Thoracic aorta (tissue), 2 donors: ENCODE data around the gene KAT2B. TPM values are rescaled to one million over a fixed set of nuclear protein-coding genes. Genes with fewer than 3 reads are reported as not detected.

Experiments used
- ATAC-seq: fragments of 150-250 bp; one replicate; pipeline ENCODE4 v1.8.0; 2017; ENCODE audit warnings: low read depth; ENCODE audit not compliant: insufficient number of reproducible peaks, low FRiP score
- DNase-seq: peaks from one replicate; pipeline ENCODE4 v3.0.0-alpha.2; 2020; ENCODE audit warnings: low spot score
- H3K27ac ChIP-seq, 2 donors: fragments of 200-600 bp; sonication (generic); 1 replicate in 1 of 2; 2 replicates in 1 of 2; pipeline ENCODE4 v1.5.1; 2016; ENCODE audit warnings: mild to moderate bottlenecking in 2 of 2, moderate library complexity in 2 of 2
- H3K27me3 ChIP-seq: fragments of 200-600 bp; sonication (generic); replicated peaks from 2 replicates; pipeline ENCODE4 v1.6.0; 2016; ENCODE audit warnings: mild to moderate bottlenecking; ENCODE audit not compliant: insufficient read depth
- H3K36me3 ChIP-seq: fragments of 200-600 bp; sonication (generic); one replicate; pipeline ENCODE4 v1.5.1; 2016
- H3K4me1 ChIP-seq, 2 donors: fragments of 200-600 bp; sonication (generic); 1 replicate in 1 of 2; 2 replicates in 1 of 2; pipeline versions ENCODE4 v1.5.1 to v1.6.0; 2016; ENCODE audit warnings: low read depth in 2 of 2, mild to moderate bottlenecking in 1 of 2; ENCODE audit not compliant: control insufficient read depth in 1 of 2
- H3K4me3 ChIP-seq: fragments of 200-600 bp; sonication (generic); 2 replicates; pipeline ENCODE4 v1.5.1; 2016; ENCODE audit warnings: mild to moderate bottlenecking
- H3K9me3 ChIP-seq: fragments of 200-600 bp; sonication (generic); 2 replicates; pipeline ENCODE4 v1.5.1; 2016
- total RNA-seq, 2 donors: library from RNA; depleted of rRNA; stranded (reverse); fragments of >200 nt; gene quantifications; one replicate each; pipeline versions ENCODE4 v1.1.0 to v1.2.3, GENCODE V29; 2016
- TF ChIP-seq, protein P1 (sequence below): fragments of 200-600 bp; sonication (generic); IDR thresholded peaks from one replicate; pipeline ENCODE4 v1.5.1; 2019; ENCODE audit warnings: antibody characterized with exemption

The KAT2B gene
- total RNA-seq, 2 donors from 2014 or later, result 48.0 to 72.8 TPM

DNA sequence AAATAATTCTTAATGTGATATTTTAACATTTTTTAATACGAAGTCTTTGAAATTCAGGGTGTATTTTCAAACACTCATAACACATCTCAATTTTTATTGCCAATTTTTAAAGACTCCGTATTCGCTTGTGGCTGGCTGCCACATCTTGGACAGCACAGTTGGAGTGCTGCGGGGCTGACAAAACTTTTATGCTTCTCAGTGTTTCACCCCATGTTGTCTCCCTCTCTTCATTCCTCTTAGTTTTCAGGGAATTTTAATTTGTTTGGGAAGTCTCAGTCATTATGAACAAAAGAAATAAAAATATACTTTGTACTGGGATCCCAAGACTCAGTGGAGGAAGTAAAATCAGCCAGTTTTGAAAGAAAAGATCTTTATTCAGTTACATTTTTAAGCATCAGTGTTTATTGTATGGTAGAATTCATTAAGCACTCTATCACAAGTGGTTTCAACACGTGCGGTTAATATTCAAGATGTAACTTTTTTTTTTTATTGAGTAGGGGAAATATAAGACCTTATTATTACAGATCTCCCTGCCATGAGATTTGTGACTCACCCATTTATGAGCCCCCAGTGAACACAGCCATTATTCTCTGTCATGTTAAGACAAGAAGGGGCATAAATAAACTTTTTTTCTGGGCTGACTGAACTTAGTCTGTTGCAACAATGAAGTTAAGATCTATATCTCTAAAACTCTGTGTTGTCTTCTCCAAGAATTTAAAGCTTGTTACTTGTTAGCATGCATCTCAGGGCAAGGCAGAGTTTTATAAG, 26.8 kb downstream of the KAT2B start:
- H3K4me1 ChIP-seq, result peaks cover 6 to 43% of the 10 kb centered on the region in 2 donors
- no peaks in the 10 kb centered on the region for H3K9me3 ChIP-seq
- no peak overlapping the region for H3K27ac ChIP-seq
- DNase-seq (no peak), ATAC-seq (no peak)
- no peaks in the 10 kb centered on the region for H3K27me3 ChIP-seq
- H3K36me3 ChIP-seq, result no peaks in the 10 kb centered on the region
- TF ChIP-seq, protein P1, sequence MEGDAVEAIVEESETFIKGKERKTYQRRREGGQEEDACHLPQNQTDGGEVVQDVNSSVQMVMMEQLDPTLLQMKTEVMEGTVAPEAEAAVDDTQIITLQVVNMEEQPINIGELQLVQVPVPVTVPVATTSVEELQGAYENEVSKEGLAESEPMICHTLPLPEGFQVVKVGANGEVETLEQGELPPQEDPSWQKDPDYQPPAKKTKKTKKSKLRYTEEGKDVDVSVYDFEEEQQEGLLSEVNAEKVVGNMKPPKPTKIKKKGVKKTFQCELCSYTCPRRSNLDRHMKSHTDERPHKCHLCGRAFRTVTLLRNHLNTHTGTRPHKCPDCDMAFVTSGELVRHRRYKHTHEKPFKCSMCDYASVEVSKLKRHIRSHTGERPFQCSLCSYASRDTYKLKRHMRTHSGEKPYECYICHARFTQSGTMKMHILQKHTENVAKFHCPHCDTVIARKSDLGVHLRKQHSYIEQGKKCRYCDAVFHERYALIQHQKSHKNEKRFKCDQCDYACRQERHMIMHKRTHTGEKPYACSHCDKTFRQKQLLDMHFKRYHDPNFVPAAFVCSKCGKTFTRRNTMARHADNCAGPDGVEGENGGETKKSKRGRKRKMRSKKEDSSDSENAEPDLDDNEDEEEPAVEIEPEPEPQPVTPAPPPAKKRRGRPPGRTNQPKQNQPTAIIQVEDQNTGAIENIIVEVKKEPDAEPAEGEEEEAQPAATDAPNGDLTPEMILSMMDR, result no peak
- H3K4me3 ChIP-seq, result no peak overlapping the region

- DNase-seq (no peak), ATAC-seq (no peak)
- H3K4me3 ChIP-seq, result no peak overlapping the region
- H3K4me1 ChIP-seq, result peaks cover 6 to 43% of the 10 kb centered on the region in 2 donors
- no peaks in the 10 kb centered on the region for H3K9me3 ChIP-seq
- no peak overlapping the region for H3K27ac ChIP-seq
- no peaks in the 10 kb centered on the region for H3K36me3 ChIP-seq
- TF ChIP-seq, protein P1, result no peak
- H3K27me3 ChIP-seq, result no peaks in the 10 kb centered on the region
These were observed 28.4 kb downstream of the KAT2B start for GRCh38 chr3:20068512-20069177.

- ATAC-seq (no peak), DNase-seq (no peak)
- H3K9me3 ChIP-seq, result no peaks in the 10 kb centered on the region
- no peak overlapping the region for H3K4me3 ChIP-seq
- TF ChIP-seq, protein P1, result no peak
- peaks cover 6 to 43% of the 10 kb centered on the region in 2 donors for H3K4me1 ChIP-seq
- H3K36me3 ChIP-seq, result no peaks in the 10 kb centered on the region
- H3K27ac ChIP-seq, result no peak overlapping the region
- H3K27me3 ChIP-seq, result no peaks in the 10 kb centered on the region
These were observed 28.9 kb downstream of the KAT2B start for GRCh38 chr3:20069178-20069532.

DNA sequence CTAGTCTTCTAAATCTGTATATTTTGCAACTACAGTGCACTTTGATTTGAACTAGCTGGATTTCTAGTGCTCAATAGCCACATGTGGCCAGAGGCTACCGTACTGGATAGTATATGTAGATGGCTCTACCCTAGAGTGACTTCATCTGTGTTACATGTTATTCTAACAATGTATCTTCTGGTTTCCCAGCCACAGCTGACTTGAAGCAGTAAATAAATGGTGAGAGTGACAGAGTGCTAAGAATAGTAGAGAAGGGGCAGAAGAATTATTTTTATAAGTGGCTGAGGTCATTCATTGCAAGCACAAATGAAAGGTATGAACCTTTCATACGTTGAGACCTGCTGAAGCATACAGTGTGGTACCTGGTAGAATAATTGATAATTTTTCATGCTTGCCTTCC, 30.9 kb downstream of the KAT2B start:
- no peak overlapping the region for H3K27ac ChIP-seq
- H3K36me3 ChIP-seq, result no peaks in the 10 kb centered on the region
- no peaks in the 10 kb centered on the region for H3K27me3 ChIP-seq
- H3K4me1 ChIP-seq, result peaks cover 0 to 32% of the 10 kb centered on the region in 2 donors
- no peak overlapping the region for H3K4me3 ChIP-seq
- ATAC-seq, result no peak
- no peaks in the 10 kb centered on the region for H3K9me3 ChIP-seq
- DNase-seq, result no peak
- TF ChIP-seq, protein P1, result no peak

- H3K27me3 ChIP-seq, result no peaks in the 10 kb centered on the region
- ATAC-seq, result no peak
- H3K4me3 ChIP-seq, result no peak overlapping the region
- H3K36me3 ChIP-seq, result no peaks in the 10 kb centered on the region
- H3K4me1 ChIP-seq, result peaks cover 0 to 26% of the 10 kb centered on the region in 2 donors
- no peak overlapping the region for H3K27ac ChIP-seq
- H3K9me3 ChIP-seq, result no peaks in the 10 kb centered on the region
- no peak for DNase-seq
- TF ChIP-seq, protein P1, result no peak
These were observed 32.2 kb downstream of the KAT2B start for GRCh38 chr3:20072422-20072821.
